NCI-H2107 treated with DMSO at 0.1 percent for 48 hours (cell line): ENCODE results near the gene GID8.

Experiments
- DNase-seq: peaks from one replicate; lab custom pipeline; 2025; ENCODE audit not compliant: unreplicated experiment; lab: John Stamatoyannopoulos, UW

Gene GID8

GRCh38 chr20:62938105-62938888, at the start of gene GID8:
GID8 (plus strand) TSS chr20:62938147; CDS start chr20:62941503, 3,356 bp downstream.
- DNase-seq = peak; percentile 12

DNA sequence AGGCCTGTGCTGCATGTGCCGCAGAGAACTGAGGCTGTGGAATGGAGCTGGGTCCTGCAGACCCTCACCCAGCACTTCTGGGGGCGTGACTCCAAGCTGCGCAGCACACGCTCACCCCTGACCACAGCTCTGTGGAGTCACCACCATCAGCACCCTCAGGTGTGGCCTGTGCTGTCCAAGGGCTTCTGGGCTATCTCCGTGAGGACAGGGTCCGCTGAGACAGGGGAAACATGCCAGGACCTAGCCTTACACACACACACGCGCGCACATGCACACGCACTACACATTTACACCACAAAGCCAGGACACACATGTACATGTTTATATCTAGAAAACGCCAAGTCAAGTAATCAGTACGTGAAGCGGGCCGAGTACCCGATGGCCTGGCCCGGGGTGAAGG, 49.5 kb upstream of the GID8 start:
- no peak for DNase-seq

DNA sequence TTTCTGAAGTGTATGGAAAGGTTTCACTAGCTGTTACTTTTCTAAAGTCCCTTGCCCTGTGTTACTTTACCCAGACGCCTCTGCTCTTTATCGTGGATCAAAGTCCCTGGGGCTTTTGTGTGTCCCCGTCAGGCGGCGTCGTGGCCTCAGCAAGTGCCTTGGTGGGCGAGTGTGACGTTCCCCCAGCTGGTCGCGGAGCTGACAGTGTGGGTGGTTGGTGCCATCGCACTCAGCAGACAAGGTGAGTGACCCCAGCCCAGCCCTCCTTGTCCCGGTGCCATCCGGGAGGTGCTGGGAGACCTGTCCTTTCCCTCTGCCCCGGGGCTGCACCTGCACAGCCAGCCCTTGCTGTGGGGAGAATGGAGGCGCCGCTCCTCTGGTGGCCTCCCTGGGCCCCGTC, 49.0 kb upstream of the GID8 start:
- no peak for DNase-seq

GRCh38 chr20:62889411-62889810, 48.5 kb upstream of the GID8 start:
- DNase-seq = no peak

DNA sequence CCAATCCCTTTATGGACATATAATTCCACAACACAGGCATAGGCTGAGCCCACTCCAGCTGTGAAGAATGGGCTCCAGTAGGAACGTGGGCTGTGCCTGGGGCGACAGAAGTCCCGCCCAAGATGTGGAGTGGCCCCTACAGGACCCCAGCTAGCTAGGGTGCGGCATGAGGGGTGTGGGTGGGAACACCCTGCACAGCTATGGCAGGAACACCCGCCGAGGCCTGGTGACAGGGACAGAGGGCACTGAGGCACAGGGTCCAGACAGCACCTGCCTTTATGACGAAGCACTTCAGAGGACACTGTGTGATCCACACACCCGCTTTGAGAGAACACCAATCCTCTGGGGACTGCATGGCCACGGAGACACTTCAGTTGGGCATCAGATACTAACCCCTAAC, 48.1 kb upstream of the GID8 start:
- no peak for DNase-seq

- no peak for DNase-seq
These were observed 47.5 kb upstream of the GID8 start for GRCh38 chr20:62890444-62890843.

GRCh38 chr20:62891111-62891510, 46.8 kb upstream of the GID8 start:
- no peak for DNase-seq

DNA sequence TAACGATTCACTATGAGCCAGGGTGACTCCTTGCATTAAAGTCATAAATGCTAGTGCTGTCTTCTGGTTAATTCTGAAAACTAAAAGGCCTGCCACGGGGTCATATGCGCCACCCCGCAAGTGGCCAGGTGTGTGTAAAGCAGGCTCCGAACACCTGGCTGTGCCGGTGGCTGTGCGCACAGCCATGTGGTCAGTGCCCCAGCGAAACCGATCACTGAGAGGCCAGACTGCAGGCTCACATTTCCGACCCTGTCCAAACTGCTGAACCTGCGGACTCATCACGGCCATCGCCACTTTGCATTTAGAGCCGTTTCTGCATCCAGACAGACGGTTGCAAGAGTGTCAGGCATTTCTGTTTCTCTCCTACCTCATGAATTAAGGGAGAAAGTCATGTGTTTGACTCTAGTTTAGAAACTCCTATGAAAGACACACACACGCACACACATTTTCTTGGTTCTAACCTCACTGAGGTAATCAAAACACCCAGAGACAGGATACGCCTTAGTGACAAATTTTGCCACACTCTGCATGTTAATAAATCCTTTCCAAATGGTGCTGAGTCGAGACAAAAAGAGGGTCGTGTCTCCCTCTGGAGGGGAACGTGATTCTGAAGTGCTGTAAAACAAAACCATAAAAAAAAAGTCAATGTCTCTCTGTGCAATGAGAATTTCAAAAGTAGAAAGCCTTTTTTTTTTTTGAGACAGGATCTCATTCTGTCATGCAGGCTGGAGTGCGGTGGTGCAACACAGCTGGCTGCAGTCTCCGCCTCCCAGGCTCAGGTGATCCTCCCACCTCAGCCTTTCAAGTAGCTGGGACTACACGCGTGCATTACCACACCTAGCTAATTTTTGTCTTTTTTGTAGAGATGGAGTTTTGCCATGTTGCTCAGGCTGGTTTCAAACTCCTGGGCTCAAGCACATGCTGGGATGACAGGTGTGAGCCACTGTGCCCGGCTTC, 45.3 kb upstream of the GID8 start:
- no peak for DNase-seq

DNA sequence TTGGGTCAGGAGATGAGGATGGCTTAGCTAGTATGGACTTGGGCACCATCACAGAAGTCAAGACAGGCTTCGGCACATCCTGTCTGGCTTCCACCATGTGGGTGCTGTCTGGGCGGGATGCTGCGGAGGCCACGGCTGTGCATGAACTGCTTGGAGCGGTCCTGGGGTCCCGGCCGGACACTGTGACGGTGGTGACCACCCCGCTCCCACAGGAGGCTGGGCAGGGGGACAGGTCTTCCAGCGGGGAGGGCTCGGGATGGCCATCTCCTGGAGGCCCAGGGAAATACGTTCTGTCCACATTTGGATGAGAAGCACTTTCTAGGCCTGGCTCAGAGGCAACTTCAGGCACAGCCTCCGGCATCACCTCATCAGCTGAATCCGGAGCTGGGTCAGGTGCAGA, 44.2 kb upstream of the GID8 start:
- DNase-seq = no peak

GRCh38 chr20:62894261-62894660, 43.7 kb upstream of the GID8 start:
- no peak for DNase-seq

GRCh38 chr20:62895539-62895938, 42.4 kb upstream of the GID8 start:
- DNase-seq = no peak

DNA sequence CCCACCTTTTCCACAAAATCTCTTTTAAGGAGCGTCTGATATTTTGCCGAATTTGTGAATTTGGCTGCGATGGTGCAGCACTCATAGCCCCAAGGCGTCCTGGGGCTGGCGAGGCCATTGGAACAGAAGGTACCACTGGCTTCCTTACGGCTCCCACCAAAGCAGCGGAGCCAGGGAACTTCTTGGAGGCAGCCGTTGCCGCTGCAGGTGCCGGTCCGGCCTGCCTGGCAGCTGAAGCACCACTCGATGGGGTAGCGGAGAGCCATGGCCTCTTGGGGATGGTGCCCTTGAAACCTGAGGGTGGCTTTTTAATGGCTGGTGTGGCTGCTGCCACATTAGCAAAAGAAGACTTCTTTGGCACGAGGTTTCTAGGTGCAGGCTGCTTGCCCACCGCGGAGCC, 41.4 kb upstream of the GID8 start:
- peak; percentile 54 for DNase-seq

DNA sequence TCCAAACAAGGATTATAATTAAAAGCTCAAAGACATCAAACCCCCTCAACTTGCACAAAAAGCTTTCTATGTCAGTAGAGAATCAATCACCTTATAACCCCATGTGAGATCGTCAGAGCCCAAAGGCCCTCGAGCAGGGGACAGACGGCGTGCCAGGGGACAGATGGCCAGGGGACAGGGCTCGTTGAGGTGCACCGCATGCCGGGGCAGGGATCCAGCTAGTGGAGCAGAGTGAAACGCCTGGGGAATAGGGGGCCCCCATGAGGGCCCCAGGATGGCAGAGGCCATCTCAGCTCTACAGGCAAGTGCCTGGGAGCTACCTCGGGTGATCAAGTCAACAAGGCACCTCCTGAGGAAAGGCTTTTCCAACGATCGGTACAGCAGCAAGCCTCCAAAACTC, 40.3 kb upstream of the GID8 start:
- no peak for DNase-seq

GRCh38 chr20:62898093-62898964, 39.6 kb upstream of the GID8 start:
- no peak for DNase-seq

DNA sequence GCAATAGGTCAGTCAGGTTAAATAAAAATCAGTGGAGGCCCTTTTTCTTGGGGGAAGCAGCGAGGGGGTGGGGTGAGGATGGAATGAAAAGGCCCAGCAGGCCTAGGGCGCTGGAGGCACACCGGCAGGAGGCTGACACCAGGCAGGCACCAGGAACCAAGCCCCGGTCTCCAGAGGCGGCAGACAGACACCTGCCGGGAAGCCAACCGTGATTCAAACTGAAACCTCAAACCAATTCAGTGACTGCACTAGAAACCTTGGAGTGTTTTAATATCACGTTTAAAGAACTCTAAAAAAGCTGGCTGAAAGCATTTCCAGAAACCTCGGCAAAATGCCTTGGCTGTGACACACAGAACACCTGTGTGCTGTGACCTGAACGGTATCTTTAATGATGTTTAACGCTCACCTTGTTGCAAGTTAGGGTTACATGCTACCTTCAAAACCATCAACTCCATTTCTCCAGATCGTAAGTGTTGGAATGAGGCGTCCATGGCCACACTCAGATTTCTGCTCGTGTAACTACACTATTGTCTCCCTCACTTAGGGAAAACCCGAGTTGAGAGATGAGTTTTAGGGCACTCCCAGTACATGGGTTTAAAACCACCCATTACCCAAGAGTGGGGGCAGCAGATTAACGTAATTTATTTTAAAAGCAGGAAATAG, 38.8 kb upstream of the GID8 start:
- peak; percentile 87 for DNase-seq

- peak; percentile 39 for DNase-seq
These were observed 38.3 kb upstream of the GID8 start for GRCh38 chr20:62899633-62900051.

DNA sequence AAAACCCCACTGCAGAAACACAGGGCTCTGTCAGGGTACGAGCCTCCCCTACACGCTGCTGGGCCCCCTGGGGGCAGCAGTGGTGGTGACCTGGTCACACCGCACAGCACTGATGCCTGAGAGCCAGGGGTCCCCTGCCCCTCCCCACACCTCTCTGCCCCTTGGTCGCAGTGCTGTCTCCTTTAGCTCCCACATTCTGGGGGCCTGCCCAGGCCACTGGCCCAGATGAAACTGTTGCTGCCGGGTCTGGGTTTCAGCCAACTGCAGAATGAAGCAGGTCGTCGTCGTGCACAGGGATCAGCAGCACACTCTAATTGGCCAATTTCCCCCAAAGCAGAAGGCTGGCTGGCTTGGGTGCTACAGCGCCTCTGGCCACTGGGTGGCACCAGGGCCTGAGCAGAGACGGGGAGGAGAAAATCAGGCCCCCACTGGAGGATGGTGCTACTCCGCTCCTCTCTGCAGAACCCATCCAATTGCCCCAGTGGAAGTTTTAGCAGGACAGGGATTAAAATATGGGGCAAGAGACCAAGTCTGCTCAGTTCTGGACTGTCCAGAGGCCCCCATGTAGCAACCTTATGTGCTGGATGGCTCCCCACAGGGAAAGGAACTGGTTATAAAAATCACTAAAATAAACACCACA, 37.8 kb upstream of the GID8 start:
- peak; percentile 72 for DNase-seq

GRCh38 chr20:62900692-62901584, 37.0 kb upstream of the GID8 start:
- peak; percentile 31 for DNase-seq

DNA sequence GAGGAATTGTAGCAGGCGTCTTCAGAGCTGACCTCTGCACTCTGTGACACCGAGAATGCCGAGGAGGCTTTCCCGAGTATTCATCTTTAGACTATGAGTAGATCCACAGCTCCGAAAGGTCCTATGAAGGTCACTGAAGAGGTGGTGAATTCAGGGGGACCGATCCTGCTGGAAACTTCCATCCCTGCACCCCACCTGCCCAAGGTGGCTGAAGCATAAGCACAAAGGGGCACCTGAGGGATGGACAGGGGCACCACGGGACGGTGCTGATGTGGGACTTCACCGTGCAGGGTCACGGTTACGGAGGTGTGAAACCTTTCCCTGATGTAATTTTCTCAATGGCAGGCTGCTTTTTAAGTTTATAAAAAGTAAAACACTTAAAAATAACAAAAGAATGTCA, 36.1 kb upstream of the GID8 start:
- no peak for DNase-seq
